Neutrophil (primary cell): ENCODE results near the gene RAD51C.

Source experiments
- H3K27ac ChIP-seq: fragments of 200-600 bp; sonication (generic); 2 replicates; pipeline ENCODE4 v1.5.1; 2016; ENCODE audit warnings: mild to moderate bottlenecking, moderate library complexity
- H3K27me3 ChIP-seq: fragments of 200-600 bp; sonication (generic); 2 replicates; pipeline ENCODE4 v1.6.0; 2016; ENCODE audit warnings: mild to moderate bottlenecking
- H3K36me3 ChIP-seq: fragments of 200-600 bp; sonication (generic); 2 replicates; pipeline ENCODE4 v1.5.1; 2017
- H3K4me1 ChIP-seq, 2 experiments: fragments of 200-600 bp in 1 of 2; sonication (generic) in 1 of 2; 1 replicate in 1 of 2; 2 replicates in 1 of 2; pipeline versions ENCODE4 v1.5.1 to v1.6.1; 2013 to 2016; ENCODE audit warnings: low read depth in 1 of 2, low read length in 1 of 2, mild to moderate bottlenecking in 1 of 2, moderate library complexity in 1 of 2; ENCODE audit not compliant: control insufficient read depth in 1 of 2, insufficient read depth in 1 of 2
- H3K4me3 ChIP-seq, 2 experiments: fragments of 200-600 bp in 1 of 2; sonication (generic) in 1 of 2; 1 replicate in 1 of 2; 2 replicates in 1 of 2; pipeline ENCODE4 v1.5.1; 2013 to 2016; ENCODE audit warnings: low read depth in 1 of 2, low read length in 1 of 2, mild to moderate bottlenecking in 1 of 2, moderate library complexity in 1 of 2
- H3K9me3 ChIP-seq: fragments of 200-600 bp; sonication (generic); 2 replicates; pipeline ENCODE4 v1.5.1; 2016
- CTCF ChIP-seq: fragments of 200-600 bp; sonication (generic); IDR thresholded peaks from 2 replicates; pipeline ENCODE4 v1.5.1; 2016; ENCODE audit warnings: antibody characterized with exemption

The RAD51C gene

DNA sequence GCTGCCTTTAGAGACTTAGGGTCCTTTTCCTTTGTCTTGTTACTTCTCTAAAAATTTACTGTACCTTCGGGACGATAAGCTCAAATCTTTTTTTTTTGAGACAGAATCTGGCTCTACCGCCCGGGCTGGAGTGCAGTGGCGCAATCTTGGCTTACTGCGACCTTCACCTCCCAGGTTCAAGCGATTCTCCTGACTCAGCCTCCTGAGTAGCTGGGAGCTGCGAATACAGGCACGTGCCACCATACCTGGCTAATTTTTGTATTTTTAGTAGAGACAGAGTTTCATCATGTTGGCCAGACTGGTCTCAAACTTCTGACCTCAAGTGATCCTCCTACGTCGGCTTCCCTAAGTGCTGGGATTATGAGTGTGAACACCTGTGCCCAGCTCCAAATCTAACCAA lies 7.4 kb downstream of the RAD51C start:
- no peaks in the 10 kb centered on the region for H3K9me3 ChIP-seq
- peaks cover 16% of the 10 kb centered on the region for H3K36me3 ChIP-seq
- no peak for TF ChIP-seq CTCF
- no peaks in the 10 kb centered on the region for H3K4me1 ChIP-seq
- H3K27ac ChIP-seq = no peak overlapping the region
- no peaks in the 10 kb centered on the region for H3K27me3 ChIP-seq
- H3K4me3 ChIP-seq = no peak overlapping the region

DNA sequence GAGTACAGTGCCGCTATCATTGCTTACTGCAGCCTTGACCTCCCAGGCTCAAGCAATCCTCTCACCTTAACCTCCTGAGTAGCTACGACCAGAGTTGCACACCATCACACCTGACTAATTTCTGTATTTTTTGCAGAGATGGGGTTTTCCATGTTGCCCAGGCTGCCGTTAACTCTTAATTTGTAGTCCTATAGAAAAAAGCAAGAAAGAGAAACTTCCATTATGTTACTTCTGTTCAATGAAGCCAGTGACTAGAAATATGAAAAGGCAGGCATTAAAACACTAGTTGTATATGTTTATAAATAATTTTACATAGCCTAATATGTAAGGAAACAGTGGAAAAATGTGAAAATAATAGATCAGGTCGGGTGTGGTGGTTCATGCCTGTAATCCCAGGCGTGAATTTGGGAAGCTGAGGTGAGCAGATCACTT lies 9.7 kb downstream of the RAD51C start:
- no peak overlapping the region for H3K27ac ChIP-seq
- no peaks in the 10 kb centered on the region for H3K9me3 ChIP-seq
- TF ChIP-seq CTCF = no peak
- no peaks in the 10 kb centered on the region for H3K4me1 ChIP-seq
- no peak overlapping the region for H3K4me3 ChIP-seq
- H3K36me3 ChIP-seq = peaks cover 22% of the 10 kb centered on the region
- H3K27me3 ChIP-seq = no peaks in the 10 kb centered on the region

- no peak overlapping the region for H3K4me3 ChIP-seq
- H3K27me3 ChIP-seq = no peaks in the 10 kb centered on the region
- H3K4me1 ChIP-seq = no peaks in the 10 kb centered on the region
- H3K36me3 ChIP-seq = peaks cover 22% of the 10 kb centered on the region
- H3K27ac ChIP-seq = no peak overlapping the region
- TF ChIP-seq CTCF = no peak
- no peaks in the 10 kb centered on the region for H3K9me3 ChIP-seq
These were observed 10.3 kb downstream of the RAD51C start for GRCh38 chr17:58702708-58703107.

DNA sequence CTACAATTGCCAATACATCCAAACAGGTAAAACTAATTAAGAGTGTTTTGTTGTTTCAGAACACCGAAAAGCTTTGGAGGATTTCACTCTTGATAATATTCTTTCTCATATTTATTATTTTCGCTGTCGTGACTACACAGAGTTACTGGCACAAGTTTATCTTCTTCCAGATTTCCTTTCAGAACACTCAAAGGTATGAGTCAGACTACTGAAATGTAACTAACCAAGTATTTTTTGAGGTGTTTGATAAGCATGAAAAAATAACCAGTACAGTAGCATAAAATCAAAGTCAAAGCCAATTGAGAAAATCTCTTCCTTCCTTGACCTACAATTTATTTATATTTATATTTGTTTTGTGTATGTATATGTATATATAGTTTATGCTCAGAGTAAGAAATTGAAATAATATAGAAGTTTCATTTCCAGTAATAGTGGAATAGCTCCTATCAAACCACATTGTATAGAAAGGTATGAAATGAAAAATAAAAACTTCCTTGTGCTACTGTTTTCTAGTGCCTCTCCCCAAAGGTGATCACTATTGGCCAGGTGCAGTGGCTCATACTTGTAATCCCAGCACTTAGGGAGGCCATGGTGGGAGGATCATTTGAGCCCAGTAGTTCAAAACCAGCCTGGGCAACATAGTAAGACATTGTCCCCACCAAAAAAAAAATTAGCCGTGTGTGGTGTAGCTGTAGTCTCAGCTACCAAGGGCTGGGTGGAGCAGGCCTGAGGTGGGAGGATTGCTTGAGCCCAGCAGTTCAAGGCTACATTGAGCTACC lies 10.9 kb downstream of the RAD51C start:
- Histone ChIP-seq H3K27ac (no peak overlapping the region), H3K4me3 (no peak overlapping the region), H3K4me1 (no peaks in the 10 kb centered on the region), H3K36me3 (peaks cover 22% of the 10 kb centered on the region), H3K9me3 (no peaks in the 10 kb centered on the region), H3K27me3 (no peaks in the 10 kb centered on the region)
- TF ChIP-seq CTCF = no peak

DNA sequence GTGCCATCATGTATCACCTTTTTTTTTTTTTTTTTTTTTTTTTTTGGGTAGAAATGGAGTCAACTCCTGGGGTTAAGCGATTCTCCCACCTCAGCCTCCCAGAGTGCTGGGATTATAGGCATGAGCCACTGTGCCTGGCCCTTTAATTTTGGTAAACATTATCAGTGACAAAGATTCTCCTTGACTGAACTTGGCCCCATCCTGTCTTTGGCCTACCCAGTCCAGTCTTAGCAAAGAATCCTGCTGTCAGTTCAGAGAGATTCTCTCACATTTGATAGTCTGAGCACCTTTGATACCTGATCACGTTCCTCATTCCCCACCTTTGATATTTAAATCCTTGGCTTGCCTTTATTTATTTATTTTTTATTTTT lies 11.5 kb downstream of the RAD51C start:
- Histone ChIP-seq H3K36me3 (peaks cover 22% of the 10 kb centered on the region), H3K27ac (no peak overlapping the region), H3K27me3 (no peaks in the 10 kb centered on the region), H3K4me1 (no peaks in the 10 kb centered on the region), H3K4me3 (no peak overlapping the region), H3K9me3 (no peaks in the 10 kb centered on the region)
- no peak for TF ChIP-seq CTCF
